PC-3 (cell line): ENCODE results near the gene EPB41L4B. TPM values are rescaled to one million over a fixed set of nuclear protein-coding genes. Genes with fewer than 3 reads are reported as not detected.

Experiments
- ATAC-seq: fragments of 200-7000 bp; cut with Tn5 transposase; 2 replicates; pipeline ENCODE4 v1.9.1; 2020; ENCODE audit warnings: mild to moderate bottlenecking, moderate library complexity
- BruUV-seq: library from RNA; stranded (reverse); fragments of 400-500 nt; replicated peaks from 2 replicates; lab custom pipeline; 2021; lab: Mats Ljungman, UMichigan
- CTCF ChIA-PET: fragments of 300-600 bp; sonication (Branson Sonifier 250); formaldehyde crosslinking; loops from one replicate; lab custom pipeline; 2022; ENCODE audit warnings: antibody characterized with exemption; lab: Charles Lee
- POLR2A ChIA-PET: fragments of 300-600 bp; sonication (Branson Sonifier 250); formaldehyde crosslinking; loops from one replicate; lab custom pipeline; 2022; ENCODE audit warnings: antibody characterized with exemption; ENCODE audit not compliant: unreplicated experiment; lab: Charles Lee
- DNase-seq: peaks from one replicate; pipeline ENCODE4 v3.0.0-alpha.2; 2015
- H2AFZ ChIP-seq: fragments of 300-600 bp; sonication (generic); 2 replicates; pipeline ENCODE4 v1.6.0; 2016; ENCODE audit warnings: antibody characterized with exemption, low read length
- H3F3A ChIP-seq: fragments of 300-600 bp; sonication (generic); one replicate; pipeline ENCODE4 v1.6.0; 2017; ENCODE audit warnings: antibody characterized with exemption, low read length, control low read depth, mild to moderate bottlenecking; ENCODE audit not compliant: unreplicated experiment
- H3K27ac ChIP-seq: fragments of 300-600 bp; sonication (generic); 2 replicates; pipeline ENCODE4 v1.5.1; 2016; ENCODE audit warnings: mild to moderate bottlenecking, low read length
- H3K27me3 ChIP-seq: fragments of 300-600 bp; sonication (generic); 2 replicates; pipeline ENCODE4 v1.6.1; 2016; ENCODE audit warnings: low read length, mixed read lengths
- H3K36me3 ChIP-seq: fragments of 300-600 bp; sonication (generic); 2 replicates; pipeline ENCODE4 v1.6.1; 2016; ENCODE audit warnings: low read depth, mixed run types, low read length, mixed read lengths
- H3K4me1 ChIP-seq: fragments of 300-600 bp; sonication (generic); 2 replicates; pipeline ENCODE4 v1.5.1; 2016; ENCODE audit warnings: low read length; ENCODE audit not compliant: insufficient read depth
- H3K4me2 ChIP-seq: fragments of 300-600 bp; sonication (generic); 2 replicates; pipeline ENCODE4 v1.6.0; 2016; ENCODE audit warnings: low read length
- H3K4me3 ChIP-seq: fragments of 300-600 bp; sonication (generic); 2 replicates; pipeline ENCODE4 v1.5.1; 2016; ENCODE audit warnings: mild to moderate bottlenecking, low read length, mixed read lengths
- H3K79me2 ChIP-seq: fragments of 300-600 bp; sonication (generic); 2 replicates; pipeline ENCODE4 v1.6.1; 2017; ENCODE audit warnings: low read length, mixed read lengths
- H3K9ac ChIP-seq: fragments of 300-600 bp; sonication (generic); 2 replicates; pipeline ENCODE4 v1.6.0; 2016; ENCODE audit warnings: mild to moderate bottlenecking, low read length
- H3K9me2 ChIP-seq: fragments of 300-600 bp; sonication (generic); replicated peaks from 2 replicates; pipeline ENCODE4 v1.6.1; 2016; ENCODE audit warnings: mixed run types, low read length, mixed read lengths
- H3K9me3 ChIP-seq: fragments of 300-600 bp; sonication (generic); 2 replicates; pipeline ENCODE4 v1.6.1; 2016; ENCODE audit warnings: low read length, mixed read lengths
- H4K20me1 ChIP-seq: fragments of 300-600 bp; sonication (generic); 2 replicates; pipeline ENCODE4 v1.6.1; 2016; ENCODE audit warnings: low read length, mixed read lengths
- EZH2 ChIP-seq: fragments of 300-600 bp; sonication (generic); IDR thresholded peaks from one replicate; pipeline ENCODE4 v1.6.1; 2017; ENCODE audit warnings: antibody characterized with exemption, mild to moderate bottlenecking, low read length; ENCODE audit not compliant: unreplicated experiment
- EZH2phosphoT487 ChIP-seq: fragments of 300-600 bp; sonication (generic); IDR thresholded peaks from 2 replicates; pipeline ENCODE4 v1.6.1; 2018; ENCODE audit warnings: mild to moderate bottlenecking, antibody characterized with exemption, low read length, borderline replicate concordance
- intact Hi-C: fragments of 100-400 bp; cut with micrococcal nuclease; formaldehyde crosslinking; loops from 2 replicates; pipeline ENCODE4 v1.9.0; 2023
- total RNA-seq: library from RNA; depleted of rRNA; stranded (reverse); fragments of >200 nt; gene quantifications from 2 replicates; pipeline ENCODE4 v1.2.3, GENCODE V29; 2014
- TF ChIP-seq, protein P1 (sequence below): fragments of 300-600 bp; sonication (generic); conservative IDR thresholded peaks from 2 replicates; pipeline ENCODE4 v1.5.1; 2017; ENCODE audit warnings: antibody characterized with exemption, low read depth, mild to moderate bottlenecking, low read length

Gene EPB41L4B
- total RNA-seq, 1 experiment from 2014 or later = 11.2 TPM

DNA sequence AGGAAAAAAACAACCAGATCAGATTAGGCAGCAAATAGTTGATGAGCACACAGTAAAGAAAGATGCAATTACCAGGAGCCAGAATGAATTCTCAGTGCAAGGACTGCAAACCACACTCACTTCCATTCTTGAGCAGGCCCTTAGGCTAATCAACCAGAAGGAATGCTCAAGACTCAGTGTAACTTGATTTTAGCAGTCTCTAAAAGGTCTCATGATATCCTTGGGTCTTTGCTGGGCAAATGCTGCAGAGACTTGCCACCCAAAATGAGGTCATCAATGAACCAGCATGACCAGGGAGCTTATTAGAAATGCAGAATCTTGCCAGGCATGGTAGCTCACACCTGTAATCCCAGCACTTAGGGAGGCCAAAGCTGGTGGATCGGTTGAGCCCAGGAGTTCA lies 181.0 kb downstream of the EPB41L4B start:
- no peak overlapping the region for H3K27ac ChIP-seq
- no peak overlapping the region for H3K4me2 ChIP-seq
- no peak for DNase-seq
- intact Hi-C loops = no loop called here
- no peaks in the 10 kb centered on the region for H3F3A ChIP-seq
- no peaks in the 10 kb centered on the region for H3K27me3 ChIP-seq
- H3K4me1 ChIP-seq = 0 out of 2 replicates have a peak, but pooled peaks cover 5% of the 10 kb centered on the region
- ATAC-seq = no peak
- TF ChIP-seq EZH2 = no peak
- BruUV-seq = no TSS peak
- H3K79me2 ChIP-seq = no peaks in the 10 kb centered on the region
- ChIA-PET POLR2A (no interaction called here), CTCF (no interaction called here)
- no peak overlapping the region for H3K4me3 ChIP-seq
- no peak overlapping the region for H3K9ac ChIP-seq
- no peaks in the 10 kb centered on the region for H3K9me3 ChIP-seq
- no peak overlapping the region for H2AFZ ChIP-seq
- no peaks in the 10 kb centered on the region for H3K36me3 ChIP-seq
- no peaks in the 10 kb centered on the region for H3K9me2 ChIP-seq
- H4K20me1 ChIP-seq = no peaks in the 10 kb centered on the region

- CTCF ChIA-PET = no interaction called here
- Histone ChIP-seq H3K9me2 (no peaks in the 10 kb centered on the region), H2AFZ (no peak overlapping the region), H3K79me2 (no peaks in the 10 kb centered on the region), H3F3A (no peaks in the 10 kb centered on the region), H3K4me2 (no peak overlapping the region), H3K27me3 (no peaks in the 10 kb centered on the region), H3K36me3 (no peaks in the 10 kb centered on the region), H3K9ac (no peak overlapping the region), H4K20me1 (no peaks in the 10 kb centered on the region), H3K4me1 (no peaks in the 10 kb centered on the region), H3K27ac (no peak overlapping the region), H3K4me3 (no peak overlapping the region), H3K9me3 (no peaks in the 10 kb centered on the region)
- POLR2A ChIA-PET = no interaction called here
- intact Hi-C loops = no loop called here
- TF ChIP-seq, protein P1, sequence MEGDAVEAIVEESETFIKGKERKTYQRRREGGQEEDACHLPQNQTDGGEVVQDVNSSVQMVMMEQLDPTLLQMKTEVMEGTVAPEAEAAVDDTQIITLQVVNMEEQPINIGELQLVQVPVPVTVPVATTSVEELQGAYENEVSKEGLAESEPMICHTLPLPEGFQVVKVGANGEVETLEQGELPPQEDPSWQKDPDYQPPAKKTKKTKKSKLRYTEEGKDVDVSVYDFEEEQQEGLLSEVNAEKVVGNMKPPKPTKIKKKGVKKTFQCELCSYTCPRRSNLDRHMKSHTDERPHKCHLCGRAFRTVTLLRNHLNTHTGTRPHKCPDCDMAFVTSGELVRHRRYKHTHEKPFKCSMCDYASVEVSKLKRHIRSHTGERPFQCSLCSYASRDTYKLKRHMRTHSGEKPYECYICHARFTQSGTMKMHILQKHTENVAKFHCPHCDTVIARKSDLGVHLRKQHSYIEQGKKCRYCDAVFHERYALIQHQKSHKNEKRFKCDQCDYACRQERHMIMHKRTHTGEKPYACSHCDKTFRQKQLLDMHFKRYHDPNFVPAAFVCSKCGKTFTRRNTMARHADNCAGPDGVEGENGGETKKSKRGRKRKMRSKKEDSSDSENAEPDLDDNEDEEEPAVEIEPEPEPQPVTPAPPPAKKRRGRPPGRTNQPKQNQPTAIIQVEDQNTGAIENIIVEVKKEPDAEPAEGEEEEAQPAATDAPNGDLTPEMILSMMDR = no peak
- no peak for TF ChIP-seq EZH2
- no peak for TF ChIP-seq EZH2phosphoT487
- ATAC-seq (no peak), DNase-seq (no peak)
- BruUV-seq = no TSS peak
Measured at GRCh38 chr9:109138421-109138820, 182.4 kb downstream of the EPB41L4B start.

- no TSS peak for BruUV-seq
- no peaks in the 10 kb centered on the region for H3K79me2 ChIP-seq
- no peak overlapping the region for H3K27ac ChIP-seq
- intact Hi-C loops = no loop called here
- no peaks in the 10 kb centered on the region for H3K9me2 ChIP-seq
- no peaks in the 10 kb centered on the region for H3K9me3 ChIP-seq
- H4K20me1 ChIP-seq = no peaks in the 10 kb centered on the region
- CTCF ChIA-PET = no interaction called here
- H3K4me3 ChIP-seq = no peak overlapping the region
- no peaks in the 10 kb centered on the region for H3K27me3 ChIP-seq
- ATAC-seq (no peak), DNase-seq (no peak)
- POLR2A ChIA-PET = no interaction called here
- H3F3A ChIP-seq = no peaks in the 10 kb centered on the region
- H3K4me2 ChIP-seq = no peak overlapping the region
- no peak for TF ChIP-seq EZH2
- TF ChIP-seq EZH2phosphoT487 = no peak
- TF ChIP-seq, protein P1 = no peak
- H3K4me1 ChIP-seq = no peaks in the 10 kb centered on the region
- H3K36me3 ChIP-seq = no peaks in the 10 kb centered on the region
- no peak overlapping the region for H2AFZ ChIP-seq
- no peak overlapping the region for H3K9ac ChIP-seq
Measured at GRCh38 chr9:109134167-109134578, 186.7 kb downstream of the EPB41L4B start.
